Liver (tissue), 3 donors: ENCODE measurements around the gene NDUFS3.

Experiments used
- CTCF ChIP-seq: fragments of 150-350 bp; IDR thresholded peaks from 2 replicates; pipeline ENCODE4 v1.5.1; 2017; ENCODE audit warnings: improper control_type of control experiment, low read depth, low read length; ENCODE audit not compliant: missing input control
- FOXA1 ChIP-seq: IDR thresholded peaks from 2 replicates; pipeline ENCODE4 v1.6.1; 2016; ENCODE audit warnings: antibody characterized with exemption
- GABPA ChIP-seq, 2 donors: IDR thresholded peaks in 1 of 2; conservative IDR thresholded peaks in 1 of 2; 2 replicates each; pipeline ENCODE4 v1.6.1; 2016; ENCODE audit warnings: antibody characterized with exemption in 2 of 2, mild to moderate bottlenecking in 1 of 2, moderate library complexity in 1 of 2
- RAD21 ChIP-seq, 2 donors: IDR thresholded peaks; 2 replicates each; pipeline ENCODE4 v1.6.1; 2016; ENCODE audit warnings: antibody characterized with exemption in 2 of 2, mild to moderate bottlenecking in 2 of 2
- SP1 ChIP-seq: IDR thresholded peaks from 2 replicates; pipeline ENCODE4 v1.6.1; 2018; ENCODE audit warnings: antibody characterized with exemption, mild to moderate bottlenecking
- TAF1 ChIP-seq: conservative IDR thresholded peaks from 2 replicates; pipeline ENCODE4 v1.6.1; 2016; ENCODE audit warnings: antibody characterized with exemption, mild to moderate bottlenecking
- TF ChIP-seq, protein P1 (sequence below): IDR thresholded peaks from 2 replicates; pipeline ENCODE4 v1.6.1; 2016; ENCODE audit warnings: antibody characterized with exemption
- TF ChIP-seq, protein P2 (sequence below): IDR thresholded peaks from 2 replicates; pipeline ENCODE4 v1.6.1; 2016; ENCODE audit warnings: antibody characterized with exemption, mild to moderate bottlenecking
- donor health status: healthy.
- donor health status: healthy.

DNA sequence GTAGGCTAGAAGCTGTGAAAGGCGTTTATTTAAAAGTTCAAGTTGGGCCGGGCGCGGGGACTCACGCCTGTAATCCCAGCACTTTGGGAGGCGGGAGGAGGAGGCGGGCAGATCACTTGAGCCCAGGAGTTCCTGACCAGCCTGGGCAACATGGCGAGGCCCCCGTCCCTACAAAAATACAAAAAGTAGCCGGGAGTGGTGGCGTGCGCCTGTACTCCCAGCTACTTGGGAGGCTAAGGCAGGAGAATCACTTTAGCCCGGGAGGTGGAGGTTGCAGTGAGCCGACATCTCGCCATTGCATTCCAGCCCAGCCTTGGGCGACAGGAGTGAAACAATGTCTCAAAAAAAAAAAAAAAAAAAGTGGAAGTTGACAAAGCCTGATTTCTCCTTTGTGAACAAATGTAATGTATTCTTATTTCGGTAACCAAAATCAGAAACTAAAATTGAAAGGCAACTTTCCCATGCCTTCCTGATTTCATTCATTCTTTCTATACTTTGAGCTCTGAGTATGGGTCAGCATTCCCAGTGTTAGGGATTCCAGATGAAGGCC lies 12.7 kb upstream of the NDUFS3 start:
- TF ChIP-seq, protein P1, sequence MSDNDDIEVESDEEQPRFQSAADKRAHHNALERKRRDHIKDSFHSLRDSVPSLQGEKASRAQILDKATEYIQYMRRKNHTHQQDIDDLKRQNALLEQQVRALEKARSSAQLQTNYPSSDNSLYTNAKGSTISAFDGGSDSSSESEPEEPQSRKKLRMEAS, result no peak
- TF ChIP-seq GABPA (IDR thresholded peaks at IDR 0.05 in 1 of 2, conservative IDR thresholded peaks at IDR 0.05 in 1 of 2), result no peak
- TF ChIP-seq CTCF, result no peak
- no peak for TF ChIP-seq TAF1
- no peak for TF ChIP-seq FOXA1
- no peak for TF ChIP-seq RAD21 (IDR thresholded peaks at IDR 0.05)
- TF ChIP-seq, protein P2, sequence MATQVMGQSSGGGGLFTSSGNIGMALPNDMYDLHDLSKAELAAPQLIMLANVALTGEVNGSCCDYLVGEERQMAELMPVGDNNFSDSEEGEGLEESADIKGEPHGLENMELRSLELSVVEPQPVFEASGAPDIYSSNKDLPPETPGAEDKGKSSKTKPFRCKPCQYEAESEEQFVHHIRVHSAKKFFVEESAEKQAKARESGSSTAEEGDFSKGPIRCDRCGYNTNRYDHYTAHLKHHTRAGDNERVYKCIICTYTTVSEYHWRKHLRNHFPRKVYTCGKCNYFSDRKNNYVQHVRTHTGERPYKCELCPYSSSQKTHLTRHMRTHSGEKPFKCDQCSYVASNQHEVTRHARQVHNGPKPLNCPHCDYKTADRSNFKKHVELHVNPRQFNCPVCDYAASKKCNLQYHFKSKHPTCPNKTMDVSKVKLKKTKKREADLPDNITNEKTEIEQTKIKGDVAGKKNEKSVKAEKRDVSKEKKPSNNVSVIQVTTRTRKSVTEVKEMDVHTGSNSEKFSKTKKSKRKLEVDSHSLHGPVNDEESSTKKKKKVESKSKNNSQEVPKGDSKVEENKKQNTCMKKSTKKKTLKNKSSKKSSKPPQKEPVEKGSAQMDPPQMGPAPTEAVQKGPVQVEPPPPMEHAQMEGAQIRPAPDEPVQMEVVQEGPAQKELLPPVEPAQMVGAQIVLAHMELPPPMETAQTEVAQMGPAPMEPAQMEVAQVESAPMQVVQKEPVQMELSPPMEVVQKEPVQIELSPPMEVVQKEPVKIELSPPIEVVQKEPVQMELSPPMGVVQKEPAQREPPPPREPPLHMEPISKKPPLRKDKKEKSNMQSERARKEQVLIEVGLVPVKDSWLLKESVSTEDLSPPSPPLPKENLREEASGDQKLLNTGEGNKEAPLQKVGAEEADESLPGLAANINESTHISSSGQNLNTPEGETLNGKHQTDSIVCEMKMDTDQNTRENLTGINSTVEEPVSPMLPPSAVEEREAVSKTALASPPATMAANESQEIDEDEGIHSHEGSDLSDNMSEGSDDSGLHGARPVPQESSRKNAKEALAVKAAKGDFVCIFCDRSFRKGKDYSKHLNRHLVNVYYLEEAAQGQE, result no peak
- TF ChIP-seq SP1, result no peak
